Dendritic cell treated with granulocyte-macrophage colony-stimulating factor and Interleukin-4, amounts not matched to agents 40 ng/mL and 50 ng/mL, for 4 days (primary cell): Measurements from ENCODE around the gene SMARCC1.

Source experiments
- H3K27ac Mint-ChIP-seq: one replicate; pipeline ENCODE4 v1.8.0; 2022; ENCODE audit warnings: mild to moderate bottlenecking, mixed read lengths
- H3K27me3 Mint-ChIP-seq: one replicate; pipeline ENCODE4 v1.8.0; 2022; ENCODE audit warnings: mild to moderate bottlenecking, mixed read lengths
- H3K36me3 Mint-ChIP-seq: one replicate; pipeline ENCODE4 v1.8.0; 2022; ENCODE audit warnings: low read depth, mixed read lengths
- H3K4me1 Mint-ChIP-seq: one replicate; pipeline ENCODE4 v1.8.0; 2022; ENCODE audit warnings: low read depth, mixed read lengths
- H3K4me3 Mint-ChIP-seq: one replicate; pipeline ENCODE4 v1.8.0; 2022; ENCODE audit warnings: mild to moderate bottlenecking, moderate library complexity, mixed read lengths
- H3K9me3 Mint-ChIP-seq: one replicate; pipeline ENCODE4 v1.8.0; 2022; ENCODE audit warnings: mixed read lengths
- intact Hi-C: fragments of 100-400 bp; cut with micrococcal nuclease; formaldehyde crosslinking; loops from one replicate; pipeline ENCODE4 v1.15.0; 2022

The SMARCC1 gene

GRCh38 chr3:47594792-47595191 is 186.9 kb downstream of the SMARCC1 start:
- Mint-ChIP-seq H3K4me3 (no peak overlapping the region), H3K27me3 (no peaks in the 10 kb centered on the region), H3K4me1 (no peaks in the 10 kb centered on the region), H3K9me3 (no peaks in the 10 kb centered on the region), H3K27ac (no peak overlapping the region), H3K36me3 (peaks cover 81% of the 10 kb centered on the region)
- intact Hi-C loops: no loop called here

- peaks cover 89% of the 10 kb centered on the region for H3K36me3 Mint-ChIP-seq
- intact Hi-C loops: no loop called here
- H3K27me3 Mint-ChIP-seq: no peaks in the 10 kb centered on the region
- H3K9me3 Mint-ChIP-seq: no peaks in the 10 kb centered on the region
- no peaks in the 10 kb centered on the region for H3K4me1 Mint-ChIP-seq
- H3K4me3 Mint-ChIP-seq: no peak overlapping the region
- H3K27ac Mint-ChIP-seq: no peak overlapping the region
Observed at GRCh38 chr3:47592066-47592795, 189.5 kb downstream of the SMARCC1 start.

- H3K36me3 Mint-ChIP-seq: peaks cover 94% of the 10 kb centered on the region
- H3K27ac Mint-ChIP-seq: no peak overlapping the region
- no peak overlapping the region for H3K4me3 Mint-ChIP-seq
- intact Hi-C loops: no loop called here
- no peaks in the 10 kb centered on the region for H3K9me3 Mint-ChIP-seq
- no peaks in the 10 kb centered on the region for H3K4me1 Mint-ChIP-seq
- no peaks in the 10 kb centered on the region for H3K27me3 Mint-ChIP-seq
Observed at GRCh38 chr3:47590216-47590615, 191.5 kb downstream of the SMARCC1 start.

GRCh38 chr3:47588587-47588986 is 193.1 kb downstream of the SMARCC1 start:
- H3K4me3 Mint-ChIP-seq: no peak overlapping the region
- intact Hi-C loops: no loop called here
- no peak overlapping the region for H3K27ac Mint-ChIP-seq
- H3K4me1 Mint-ChIP-seq: no peaks in the 10 kb centered on the region
- peaks cover 3% of the 10 kb centered on the region for H3K27me3 Mint-ChIP-seq
- no peaks in the 10 kb centered on the region for H3K9me3 Mint-ChIP-seq
- peaks cover 81% of the 10 kb centered on the region for H3K36me3 Mint-ChIP-seq

GRCh38 chr3:47588053-47588452 is 193.6 kb downstream of the SMARCC1 start:
- Mint-ChIP-seq H3K27ac (no peak overlapping the region), H3K27me3 (peaks cover 4% of the 10 kb centered on the region), H3K9me3 (no peaks in the 10 kb centered on the region), H3K36me3 (peaks cover 75% of the 10 kb centered on the region), H3K4me1 (no peaks in the 10 kb centered on the region), H3K4me3 (no peak overlapping the region)
- intact Hi-C loops: no loop called here

- Mint-ChIP-seq H3K36me3 (peaks cover 66% of the 10 kb centered on the region), H3K4me1 (no peaks in the 10 kb centered on the region), H3K27me3 (peaks cover 16% of the 10 kb centered on the region), H3K4me3 (no peak overlapping the region), H3K27ac (no peak overlapping the region), H3K9me3 (no peaks in the 10 kb centered on the region)
- intact Hi-C loops: no loop called here
Observed at GRCh38 chr3:47586746-47587145, 194.9 kb downstream of the SMARCC1 start.

GRCh38 chr3:47583320-47584075 is 198.2 kb downstream of the SMARCC1 start:
- intact Hi-C loops: no loop called here
- H3K9me3 Mint-ChIP-seq: no peaks in the 10 kb centered on the region
- no peak overlapping the region for H3K27ac Mint-ChIP-seq
- H3K4me3 Mint-ChIP-seq: no peak overlapping the region
- peaks cover 34% of the 10 kb centered on the region for H3K36me3 Mint-ChIP-seq
- H3K27me3 Mint-ChIP-seq: peaks cover 44% of the 10 kb centered on the region
- H3K4me1 Mint-ChIP-seq: peaks cover 13% of the 10 kb centered on the region

GRCh38 chr3:47581835-47582234 is 199.9 kb downstream of the SMARCC1 start:
- peaks cover 56% of the 10 kb centered on the region for H3K27me3 Mint-ChIP-seq
- intact Hi-C loops: no loop called here
- H3K36me3 Mint-ChIP-seq: peaks cover 18% of the 10 kb centered on the region
- no peak overlapping the region for H3K4me3 Mint-ChIP-seq
- peaks cover 22% of the 10 kb centered on the region for H3K4me1 Mint-ChIP-seq
- H3K27ac Mint-ChIP-seq: no peak overlapping the region
- H3K9me3 Mint-ChIP-seq: no peaks in the 10 kb centered on the region

GRCh38 chr3:47581422-47581821 is 200.3 kb downstream of the SMARCC1 start:
- intact Hi-C loops: no loop called here
- Mint-ChIP-seq H3K9me3 (no peaks in the 10 kb centered on the region), H3K27me3 (peaks cover 61% of the 10 kb centered on the region), H3K4me3 (no peak overlapping the region), H3K27ac (no peak overlapping the region), H3K36me3 (peaks cover 14% of the 10 kb centered on the region), H3K4me1 (peaks cover 22% of the 10 kb centered on the region)

- H3K9me3 Mint-ChIP-seq: no peaks in the 10 kb centered on the region
- intact Hi-C loops: no loop called here
- H3K36me3 Mint-ChIP-seq: peaks cover 4% of the 10 kb centered on the region
- peaks cover 22% of the 10 kb centered on the region for H3K4me1 Mint-ChIP-seq
- no peak overlapping the region for H3K4me3 Mint-ChIP-seq
- H3K27me3 Mint-ChIP-seq: peaks cover 70% of the 10 kb centered on the region
- H3K27ac Mint-ChIP-seq: no peak overlapping the region
Observed at GRCh38 chr3:47580481-47580880, 201.2 kb downstream of the SMARCC1 start.

- H3K4me1 Mint-ChIP-seq: peaks cover 22% of the 10 kb centered on the region
- H3K4me3 Mint-ChIP-seq: no peak overlapping the region
Observed at GRCh38 chr3:47579875-47580274, 201.8 kb downstream of the SMARCC1 start.

GRCh38 chr3:47578691-47579632 is 202.7 kb downstream of the SMARCC1 start, which contains the start of gene CSPG5:
CSPG5 (minus strand) TSS chr3:47578865; CDS start chr3:47578693, 172 bp downstream.
- intact Hi-C loops: no loop called here
- H3K9me3 Mint-ChIP-seq: no peaks in the 10 kb centered on the region
- H3K4me3 Mint-ChIP-seq: peak within 1 kb of the TSS; percentile 72
- H3K27ac Mint-ChIP-seq: no peak within 1 kb of the TSS
- H3K27me3 Mint-ChIP-seq: peaks cover 80% of the 10 kb centered on the region
- peaks cover 22% of the 10 kb centered on the region for H3K4me1 Mint-ChIP-seq
- no peaks in the 10 kb centered on the region for H3K36me3 Mint-ChIP-seq

More at GRCh38 chr3:47579875-47580274, 201.8 kb downstream of the SMARCC1 start:
- intact Hi-C loops: no loop called here
- H3K36me3 Mint-ChIP-seq: no peaks in the 10 kb centered on the region
- H3K27me3 Mint-ChIP-seq: peaks cover 76% of the 10 kb centered on the region
- no peaks in the 10 kb centered on the region for H3K9me3 Mint-ChIP-seq
- no peak overlapping the region for H3K27ac Mint-ChIP-seq

- Mint-ChIP-seq H3K27ac (no peak overlapping the region), H3K4me1 (peaks cover 22% of the 10 kb centered on the region), H3K9me3 (no peaks in the 10 kb centered on the region), H3K4me3 (peak overlapping the region; percentile 72), H3K36me3 (no peaks in the 10 kb centered on the region), H3K27me3 (peaks cover 83% of the 10 kb centered on the region)
- intact Hi-C loops: no loop called here
Observed at GRCh38 chr3:47578119-47578632, 203.5 kb downstream of the SMARCC1 start.
